Testis (tissue), 3 donors: ENCODE results near the gene CHRD. TPM values are rescaled to one million over a fixed set of nuclear protein-coding genes. Genes with fewer than 3 reads are reported as not detected.

ENCODE experiments used
- DNase-seq: peaks from one replicate; pipeline ENCODE4 v3.0.0-alpha.2; 2019
- H3K27ac ChIP-seq, 2 donors: fragments of 200-600 bp; sonication (generic); one replicate each; pipeline ENCODE4 v1.5.1; 2019
- H3K27me3 ChIP-seq: fragments of 200-600 bp; sonication (generic); one replicate; pipeline ENCODE4 v1.5.1; 2019
- H3K36me3 ChIP-seq: fragments of 200-600 bp; sonication (generic); one replicate; pipeline ENCODE4 v1.5.1; 2017; ENCODE audit warnings: low read depth; ENCODE audit errors: missing control alignments
- H3K4me1 ChIP-seq: fragments of 200-600 bp; sonication (generic); one replicate; pipeline ENCODE4 v1.5.1; 2019
- H3K4me3 ChIP-seq, 2 donors: fragments of 200-600 bp; sonication (generic); one replicate each; pipeline ENCODE4 v1.5.1; 2017 to 2019
- H3K9me3 ChIP-seq: fragments of 200-600 bp; sonication (generic); one replicate; pipeline ENCODE4 v1.5.1; 2017
- POLR2A ChIP-seq: fragments of 450-650 bp; IDR thresholded peaks from one replicate; pipeline ENCODE4 v1.6.1; 2017; ENCODE audit warnings: antibody characterized with exemption, mild to moderate bottlenecking, moderate library complexity
- WGBS, 2 donors: methylation state at CpG; one replicate each; pipeline ENCODE4 v1.1.5; 2018; 5-methylcytosine and 5-hydroxymethylcytosine counted together
- intact Hi-C: fragments of 100-400 bp; cut with DNase I; formaldehyde crosslinking; loops from one replicate; pipeline ENCODE4 v1.15.1; 2023; ENCODE audit warnings: low total_unique reads
- polyA plus RNA-seq: library from polyadenylated mRNA; stranded (reverse); fragments of 350-450 nt; fragmentation: Illumina TruSeq; extraction: RNeasy Lipid Tissue Mini Kit (QIAGEN cat#74804); gene quantifications from one replicate; pipeline ENCODE4 v1.2.3, GENCODE V29; 2014; ENCODE audit warnings: low read depth, low replicate concordance; ENCODE audit not compliant: insufficient read depth
- total RNA-seq, 2 donors: library from RNA; depleted of rRNA; stranded (reverse); fragments of >200 nt; gene quantifications; one replicate each; pipeline ENCODE4 v1.2.3, GENCODE V29; 2016
- TF ChIP-seq, protein P1 (sequence below), 3 experiments: fragments of 450-650 bp in 2 of 3; fragments of 200-600 bp in 1 of 3; sonication (generic) in 1 of 3; IDR thresholded peaks; one replicate each; pipeline ENCODE4 v1.5.1; 2016 to 2019; ENCODE audit warnings: antibody characterized with exemption in 3 of 3, mild to moderate bottlenecking in 2 of 3, moderate library complexity in 1 of 3

CHRD gene
- total and polyA plus RNA-seq, 3 donors from 2014 or later, result 3.5 to 4.3 (median 4.3) TPM

DNA sequence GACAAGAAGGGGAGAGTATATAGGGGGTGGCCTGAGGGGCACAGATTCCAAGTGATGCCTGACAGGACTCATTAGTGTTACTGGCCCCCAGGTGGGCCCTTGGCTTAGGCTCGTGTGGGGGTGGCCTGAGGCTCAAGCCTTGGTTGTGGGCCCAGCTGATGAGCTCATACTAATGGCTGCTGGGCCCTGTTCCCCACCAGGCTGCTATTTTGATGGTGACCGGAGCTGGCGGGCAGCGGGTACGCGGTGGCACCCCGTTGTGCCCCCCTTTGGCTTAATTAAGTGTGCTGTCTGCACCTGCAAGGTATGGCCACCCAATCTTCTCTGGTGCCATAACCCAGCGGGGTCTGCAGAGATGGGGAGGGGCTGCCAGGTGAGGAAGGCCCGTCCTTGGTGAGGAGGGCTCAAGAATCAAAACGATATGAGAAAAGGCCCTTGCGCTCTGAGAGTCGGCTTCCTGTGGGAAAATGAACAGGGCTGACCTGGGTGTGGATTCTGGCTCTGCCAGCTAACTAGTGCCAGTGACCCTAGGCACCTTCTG is 7.4 kb downstream of the CHRD start:
- no peak for TF ChIP-seq POLR2A
- TF ChIP-seq, protein P1, sequence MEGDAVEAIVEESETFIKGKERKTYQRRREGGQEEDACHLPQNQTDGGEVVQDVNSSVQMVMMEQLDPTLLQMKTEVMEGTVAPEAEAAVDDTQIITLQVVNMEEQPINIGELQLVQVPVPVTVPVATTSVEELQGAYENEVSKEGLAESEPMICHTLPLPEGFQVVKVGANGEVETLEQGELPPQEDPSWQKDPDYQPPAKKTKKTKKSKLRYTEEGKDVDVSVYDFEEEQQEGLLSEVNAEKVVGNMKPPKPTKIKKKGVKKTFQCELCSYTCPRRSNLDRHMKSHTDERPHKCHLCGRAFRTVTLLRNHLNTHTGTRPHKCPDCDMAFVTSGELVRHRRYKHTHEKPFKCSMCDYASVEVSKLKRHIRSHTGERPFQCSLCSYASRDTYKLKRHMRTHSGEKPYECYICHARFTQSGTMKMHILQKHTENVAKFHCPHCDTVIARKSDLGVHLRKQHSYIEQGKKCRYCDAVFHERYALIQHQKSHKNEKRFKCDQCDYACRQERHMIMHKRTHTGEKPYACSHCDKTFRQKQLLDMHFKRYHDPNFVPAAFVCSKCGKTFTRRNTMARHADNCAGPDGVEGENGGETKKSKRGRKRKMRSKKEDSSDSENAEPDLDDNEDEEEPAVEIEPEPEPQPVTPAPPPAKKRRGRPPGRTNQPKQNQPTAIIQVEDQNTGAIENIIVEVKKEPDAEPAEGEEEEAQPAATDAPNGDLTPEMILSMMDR (IDR thresholded peaks at IDR 0.05), result no peak
- no peak overlapping the region for H3K27ac ChIP-seq
- H3K4me1 ChIP-seq, result no peaks in the 10 kb centered on the region
- DNase-seq, result no peak
- WGBS, 2 donors, result 93 to 97% methylated on average over 6 to 12 of the region's 12 CpGs
- H3K4me3 ChIP-seq, result no peak overlapping the region
- no peaks in the 10 kb centered on the region for H3K27me3 ChIP-seq
- H3K36me3 ChIP-seq, result no peaks in the 10 kb centered on the region
- no peaks in the 10 kb centered on the region for H3K9me3 ChIP-seq
- intact Hi-C loops, result no loop called here

DNA sequence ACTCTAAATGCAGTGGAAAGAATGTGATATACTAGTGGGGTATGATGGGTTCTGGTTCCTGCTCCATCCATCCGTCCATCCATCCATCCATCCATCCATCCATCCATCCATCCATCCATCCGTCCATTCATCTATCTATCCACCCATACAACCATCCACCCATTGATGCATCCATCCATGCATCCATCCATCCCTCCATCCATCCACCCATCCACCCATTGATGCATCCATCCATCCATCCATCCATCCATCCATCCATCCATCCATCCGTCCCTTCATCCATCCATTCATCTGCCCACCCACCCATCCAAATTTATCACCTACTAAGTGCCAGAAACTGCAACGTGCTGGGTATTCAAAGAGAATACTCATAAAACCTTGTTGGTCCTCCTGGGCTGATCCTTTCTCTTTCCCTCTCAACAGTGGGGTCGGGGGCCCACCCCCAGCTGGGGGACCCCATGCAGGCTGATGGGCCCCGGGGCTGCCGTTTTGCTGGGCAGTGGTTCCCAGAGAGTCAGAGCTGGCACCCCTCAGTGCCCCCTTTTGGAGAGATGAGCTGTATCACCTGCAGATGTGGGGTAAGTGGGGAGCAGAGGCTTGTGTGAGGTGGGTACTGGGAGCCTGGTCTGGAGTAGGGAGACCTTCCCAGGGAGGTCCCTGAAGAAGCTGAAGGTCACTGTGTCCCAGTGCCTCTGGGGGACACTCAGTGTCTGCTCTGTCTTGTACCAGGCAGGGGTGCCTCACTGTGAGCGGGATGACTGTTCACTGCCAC is 8.5 kb downstream of the CHRD start:
- intact Hi-C loops, result no loop called here
- H3K4me1 ChIP-seq, result no peaks in the 10 kb centered on the region
- DNase-seq, result no peak
- no peak overlapping the region for H3K27ac ChIP-seq
- no peaks in the 10 kb centered on the region for H3K27me3 ChIP-seq
- no peak for TF ChIP-seq POLR2A
- TF ChIP-seq, protein P1 (IDR thresholded peaks at IDR 0.05), result no peak
- H3K9me3 ChIP-seq, result no peaks in the 10 kb centered on the region
- no peaks in the 10 kb centered on the region for H3K36me3 ChIP-seq
- WGBS, 2 donors, result 74 to 83% methylated on average over 8 of the region's 8 CpGs
- no peak overlapping the region for H3K4me3 ChIP-seq

DNA sequence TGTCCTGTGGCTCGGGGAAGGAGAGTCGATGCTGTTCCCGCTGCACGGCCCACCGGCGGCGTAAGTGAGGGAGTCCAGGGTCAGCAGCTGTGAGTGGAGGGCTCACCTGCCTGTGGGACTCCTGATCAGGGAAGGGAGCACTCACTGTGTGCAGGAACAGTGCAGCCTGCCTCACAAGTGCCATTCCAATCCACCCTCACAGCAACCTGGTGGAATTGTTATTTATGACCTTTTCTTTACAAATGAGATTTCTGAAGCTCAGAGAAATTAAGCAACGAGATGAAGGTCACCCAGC is 9.0 kb downstream of the CHRD start:
- Histone ChIP-seq H3K27ac (no peak overlapping the region), H3K4me3 (no peak overlapping the region), H3K27me3 (no peaks in the 10 kb centered on the region), H3K4me1 (no peaks in the 10 kb centered on the region), H3K9me3 (no peaks in the 10 kb centered on the region), H3K36me3 (no peaks in the 10 kb centered on the region)
- no peak for DNase-seq
- TF ChIP-seq, protein P1 (IDR thresholded peaks at IDR 0.05), result no peak
- TF ChIP-seq POLR2A, result no peak
- intact Hi-C loops, result no loop called here
- 78 to 80% methylated on average over 1 to 8 of the region's 8 CpGs for WGBS, 2 donors

DNA sequence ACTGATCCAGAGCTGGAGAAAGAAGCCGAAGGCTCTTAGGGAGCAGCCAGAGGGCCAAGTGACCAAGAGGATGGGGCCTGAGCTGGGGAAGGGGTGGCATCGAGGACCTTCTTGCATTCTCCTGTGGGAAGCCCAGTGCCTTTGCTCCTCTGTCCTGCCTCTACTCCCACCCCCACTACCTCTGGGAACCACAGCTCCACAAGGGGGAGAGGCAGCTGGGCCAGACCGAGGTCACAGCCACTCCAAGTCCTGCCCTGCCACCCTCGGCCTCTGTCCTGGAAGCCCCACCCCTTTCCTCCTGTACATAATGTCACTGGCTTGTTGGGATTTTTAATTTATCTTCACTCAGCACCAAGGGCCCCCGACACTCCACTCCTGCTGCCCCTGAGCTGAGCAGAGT is 9.5 kb downstream of the CHRD start:
- intact Hi-C loops, result no loop called here

More for the DNA sequence above, 9.5 kb downstream of the CHRD start:
- 65 to 72% methylated on average over 3 to 5 of the region's 5 CpGs for WGBS, 2 donors
- H3K36me3 ChIP-seq, result no peaks in the 10 kb centered on the region
- no peaks in the 10 kb centered on the region for H3K27me3 ChIP-seq
- no peak for DNase-seq
- H3K9me3 ChIP-seq, result no peaks in the 10 kb centered on the region
- H3K4me3 ChIP-seq, result no peak overlapping the region
- H3K27ac ChIP-seq, result no peak overlapping the region
- TF ChIP-seq, protein P1 (IDR thresholded peaks at IDR 0.05), result no peak
- no peak for TF ChIP-seq POLR2A
- no peaks in the 10 kb centered on the region for H3K4me1 ChIP-seq
